Ovary (tissue), 3 donors: Measurements from ENCODE around the gene ARHGEF4.

Experiments used
- CTCF ChIP-seq, 3 donors: fragments of 450-650 bp in 2 of 3; fragments of 200-600 bp in 1 of 3; IDR thresholded peaks; one replicate each; pipeline versions ENCODE4 v1.5.1 to v1.8.0; 2016 to 2022; ENCODE audit warnings: antibody characterized with exemption in 3 of 3, mild to moderate bottlenecking in 1 of 3
- POLR2A ChIP-seq: fragments of 450-650 bp; IDR thresholded peaks from one replicate; pipeline ENCODE4 v1.6.1; 2017; ENCODE audit warnings: antibody characterized with exemption, mild to moderate bottlenecking, moderate library complexity
- donor health status: DM: no; HTN: no; CAD: no.

GRCh38 chr2:130854301-130854700 is 17.6 kb downstream of the ARHGEF4 start:
- no peak for TF ChIP-seq POLR2A
- no peak for TF ChIP-seq CTCF (IDR thresholded peaks at IDR 0.05)
